Heart left ventricle (tissue), 16 donors: ENCODE measurements around the gene SLC23A3. TPM values are rescaled to one million over a fixed set of nuclear protein-coding genes. Genes with fewer than 3 reads are reported as not detected.

Source experiments
- ATAC-seq, 4 donors: fragments of 200-7000 bp; cut with Tn5 transposase; one replicate each; pipeline ENCODE4 v1.9.1; 2020 to 2022; ENCODE audit warnings: moderate library complexity in 4 of 4, mild to moderate bottlenecking in 3 of 4, moderate number of reproducible peaks in 1 of 4
- DNase-seq, 5 donors: peaks; one replicate each; pipeline ENCODE4 v3.0.0-alpha.2; 2020
- H3K27ac ChIP-seq, 12 donors: fragments of 200-600 bp; sonication (generic) in 4 of 12; one replicate each; pipeline versions ENCODE4 v1.5.0 to v1.8.0; 2016 to 2022; ENCODE audit warnings: mild to moderate bottlenecking in 2 of 12
- H3K27me3 ChIP-seq, 9 donors: fragments of 200-600 bp; sonication (generic) in 2 of 9; one replicate each; pipeline versions ENCODE4 v1.5.1 to v1.8.0; 2016 to 2022; ENCODE audit warnings: mild to moderate bottlenecking in 3 of 9
- H3K36me3 ChIP-seq, 9 donors: fragments of 200-600 bp; sonication (generic) in 2 of 9; one replicate each; pipeline versions ENCODE4 v1.5.0 to v1.8.0; 2018 to 2022; ENCODE audit warnings: mild to moderate bottlenecking in 2 of 9
- H3K4me1 ChIP-seq, 12 donors: fragments of 200-600 bp; sonication (generic) in 4 of 12; one replicate each; pipeline versions ENCODE4 v1.5.0 to v1.8.0; 2016 to 2022; ENCODE audit warnings: mild to moderate bottlenecking in 3 of 12
- H3K4me3 ChIP-seq, 12 donors: fragments of 200-600 bp; sonication (generic) in 4 of 12; one replicate each; pipeline versions ENCODE4 v1.5.0 to v1.8.0; 2017 to 2022; ENCODE audit warnings: mild to moderate bottlenecking in 9 of 12, moderate library complexity in 4 of 12
- H3K9me3 ChIP-seq, 12 donors: fragments of 200-600 bp; sonication (generic) in 4 of 12; one replicate each; pipeline versions ENCODE4 v1.5.0 to v1.8.0; 2016 to 2022; ENCODE audit warnings: mild to moderate bottlenecking in 1 of 12
- POLR2A ChIP-seq, 2 donors: fragments of 450-650 bp; IDR thresholded peaks; one replicate each; pipeline ENCODE4 v1.6.1; 2017; ENCODE audit warnings: antibody characterized with exemption in 2 of 2, mild to moderate bottlenecking in 2 of 2, moderate library complexity in 2 of 2
- WGBS, 4 donors: extraction: QIAGEN DNeasy Blood & Tissue Kit in 2 of 4; methylation state at CpG; one replicate each; pipeline versions ENCODE4 v1.1.5 to v1.1.7; 2013 to 2018; 5-methylcytosine and 5-hydroxymethylcytosine counted together
- intact Hi-C, 10 donors: fragments of 100-400 bp; cut with DNase I; formaldehyde crosslinking; loops; one replicate each; pipeline versions ENCODE4 v1.11.1 to v1.14.2; 2022
- polyA plus RNA-seq, 2 donors: library from polyadenylated mRNA; stranded (reverse); fragments of 200-250 nt; gene quantifications; one replicate each; pipeline ENCODE4 v1.2.3, GENCODE V29; 2013
- total RNA-seq, 9 donors: library from RNA; depleted of rRNA in 2 of 9; stranded (reverse); fragments of >200 nt in 2 of 9; fragmentation: NEBNext Ultra II Directional in 3 of 9; extraction: Animal tissue kit (Norgen Biotek cat#: 25700) in 3 of 9; gene quantifications; one replicate each; pipeline versions ENCODE4 v1.1.0 to v1.2.4, GENCODE V29; 2016 to 2023
- TF ChIP-seq, protein P1 (sequence below), 12 donors: fragments of 200-600 bp; sonication (generic) in 4 of 12; IDR thresholded peaks; one replicate each; pipeline versions ENCODE4 v1.5.0 to v1.8.0; 2018 to 2022; ENCODE audit warnings: antibody characterized with exemption in 12 of 12, mild to moderate bottlenecking in 5 of 12
- donor health status: ischemic (EF 13 %, LVEDD 7.1; RV severe dilation, severe dysfunction).
- donor health status: healthy with polysubstance abuse.
- donor health status: DM: no; HTN: yes; CAD: no.
- donor health status: DM: no; HTN: no; CAD: no.
- donor health status: ischemic (EF 25% LVEDD 6.9; RV normal size, moderate dysfunction).
- donor health status: ischemic (EF 25% LVEDD 5.7; RV mildly dilated, moderate dysfunction).
- donor health status: healthy.
- donor health status: DM: yes; HTN: yes; CAD: no.
- donor health status: ischemic (EF 35%, LVEDD 5.7; RV mildly dilated, moderate dysfunction).
- donor health status: nonischemic (EF 11% LVEDD 7.7; RV severe dilation, severe dysfunction).
- donor health status: DM: yes; HTN: yes; CAD: no.
- donor health status: PGD.
- donor health status: ischemic (EF 29% LVEDD 5.4; RV normal size, mild dysfunction).
- donor health status: nonischemic (EF 23%, LVEDD 6.1; RV moderate dilation, normal function).

Gene SLC23A3
- total and polyA plus RNA-seq, 11 donors: 0.12 to 0.92 (median 0.44) TPM; not detected in 1

DNA sequence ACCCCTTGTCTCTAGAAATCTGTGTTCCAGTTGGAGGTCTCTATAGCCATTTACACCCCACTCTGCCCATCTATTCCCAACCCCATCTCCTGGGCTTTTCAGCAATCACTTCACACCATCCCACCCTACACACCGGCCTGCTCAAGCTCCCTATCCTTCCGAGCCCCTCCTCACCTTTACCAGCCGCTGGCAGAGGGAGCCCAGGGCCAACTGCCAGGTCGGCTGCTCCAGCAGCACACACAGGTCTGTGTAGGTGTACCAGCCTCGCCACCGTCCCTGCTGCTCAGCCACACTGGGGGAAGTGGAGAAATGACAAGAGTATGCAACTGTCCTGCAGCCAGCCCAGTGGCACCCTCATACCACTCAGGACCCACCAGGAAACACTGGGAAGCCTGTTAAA, 3.3 kb upstream of the SLC23A3 start:
- TF ChIP-seq POLR2A (IDR thresholded peaks at IDR 0.05): no peak
- TF ChIP-seq, protein P1, sequence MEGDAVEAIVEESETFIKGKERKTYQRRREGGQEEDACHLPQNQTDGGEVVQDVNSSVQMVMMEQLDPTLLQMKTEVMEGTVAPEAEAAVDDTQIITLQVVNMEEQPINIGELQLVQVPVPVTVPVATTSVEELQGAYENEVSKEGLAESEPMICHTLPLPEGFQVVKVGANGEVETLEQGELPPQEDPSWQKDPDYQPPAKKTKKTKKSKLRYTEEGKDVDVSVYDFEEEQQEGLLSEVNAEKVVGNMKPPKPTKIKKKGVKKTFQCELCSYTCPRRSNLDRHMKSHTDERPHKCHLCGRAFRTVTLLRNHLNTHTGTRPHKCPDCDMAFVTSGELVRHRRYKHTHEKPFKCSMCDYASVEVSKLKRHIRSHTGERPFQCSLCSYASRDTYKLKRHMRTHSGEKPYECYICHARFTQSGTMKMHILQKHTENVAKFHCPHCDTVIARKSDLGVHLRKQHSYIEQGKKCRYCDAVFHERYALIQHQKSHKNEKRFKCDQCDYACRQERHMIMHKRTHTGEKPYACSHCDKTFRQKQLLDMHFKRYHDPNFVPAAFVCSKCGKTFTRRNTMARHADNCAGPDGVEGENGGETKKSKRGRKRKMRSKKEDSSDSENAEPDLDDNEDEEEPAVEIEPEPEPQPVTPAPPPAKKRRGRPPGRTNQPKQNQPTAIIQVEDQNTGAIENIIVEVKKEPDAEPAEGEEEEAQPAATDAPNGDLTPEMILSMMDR (IDR thresholded peaks at IDR 0.05): no peak
- H3K4me1 ChIP-seq: peaks cover 0 to 41% (median 22%) of the 10 kb centered on the region in 12 donors
- no peak for DNase-seq
- intact Hi-C loops: loop anchor here in 6 of 10 donors (5.0 to 10.0 kb wide), 4 partner anchors 34 to 888 kb away; partner anchors contain the start of genes DNPEP (in 3 of the 6), ZFAND2B (in 3 of the 6), ANKZF1 (in 1 of the 6) and ATG9A (in 1 of the 6)
- H3K9me3 ChIP-seq: no peaks in the 10 kb centered on the region
- peak overlapping the region in 1 of 12 donors; percentile 4 for H3K27ac ChIP-seq
- peaks cover 0 to 43% (median 37%) of the 10 kb centered on the region in 9 donors for H3K36me3 ChIP-seq
- WGBS, 4 donors: 81 to 89% (median 86%) methylated on average over 6 of the region's 6 CpGs
- ATAC-seq: no peak
- no peak overlapping the region for H3K4me3 ChIP-seq
- H3K27me3 ChIP-seq: no peaks in the 10 kb centered on the region

DNA sequence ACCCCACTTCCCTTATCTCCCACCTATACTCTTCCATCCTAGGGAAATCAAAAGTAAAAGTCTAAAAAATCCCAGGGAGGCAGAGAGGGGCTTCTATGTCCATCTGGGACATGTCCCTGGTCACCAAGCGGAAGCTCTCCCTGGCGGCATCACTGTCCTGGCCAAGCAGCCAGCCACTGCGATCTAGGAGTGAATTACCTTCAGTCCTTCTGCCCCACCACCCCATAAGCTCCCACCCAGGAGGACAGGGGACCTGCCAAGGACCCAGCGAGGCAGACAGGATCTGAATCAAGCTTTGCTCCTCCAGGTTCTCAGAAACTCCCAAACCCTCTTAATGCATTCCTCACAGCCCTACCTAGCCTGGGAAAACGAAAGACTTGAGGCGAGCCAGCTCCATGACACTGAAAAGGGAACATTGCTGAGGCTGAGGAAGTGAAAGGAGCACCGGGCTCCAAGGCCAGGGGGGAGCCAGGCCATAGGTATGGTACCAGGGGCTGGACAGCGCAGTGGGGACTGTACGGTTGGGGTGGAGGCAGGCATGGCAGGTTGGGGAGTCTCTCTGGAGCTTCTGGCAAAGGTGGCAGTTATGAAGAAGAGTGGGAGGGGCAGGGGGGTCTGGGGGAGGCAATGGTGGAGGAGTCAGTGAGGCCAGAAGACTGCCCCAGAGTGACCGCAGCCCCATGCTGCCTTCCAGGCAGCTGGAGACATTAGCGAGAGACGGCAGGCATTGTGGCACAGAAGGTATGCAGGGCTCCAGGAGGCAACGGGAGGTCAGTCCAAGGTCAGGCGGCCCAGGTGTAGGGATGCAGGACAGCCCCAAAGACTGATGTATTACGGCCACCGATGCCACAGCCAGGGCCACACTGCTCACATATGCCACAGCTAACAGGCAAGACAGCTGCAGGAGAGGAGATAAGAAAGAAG, 2.7 kb upstream of the SLC23A3 start:
- TF ChIP-seq, protein P1 (IDR thresholded peaks at IDR 0.05): no peak
- TF ChIP-seq POLR2A (IDR thresholded peaks at IDR 0.05): no peak

DNA sequence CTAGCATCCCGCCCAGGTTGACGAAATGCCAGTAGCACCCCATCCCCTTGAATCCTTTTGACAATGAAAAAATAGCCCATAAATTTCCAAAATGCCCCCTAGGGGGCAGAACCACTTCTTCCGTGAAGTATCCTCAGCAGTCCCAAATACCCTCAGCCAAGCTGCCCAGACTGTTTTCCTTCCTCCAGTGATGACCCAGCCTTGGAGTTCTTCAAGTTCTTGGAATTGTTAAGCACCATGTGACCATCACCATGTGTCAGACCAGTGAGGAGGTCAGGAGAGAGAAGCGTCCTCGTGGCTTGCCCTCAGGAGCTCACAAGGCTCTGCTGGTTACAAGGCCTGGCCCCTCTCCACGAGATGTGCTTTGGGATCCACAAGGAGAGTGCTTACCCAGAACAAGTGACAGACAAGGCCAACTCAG, 1.4 kb upstream of the SLC23A3 start:
- TF ChIP-seq POLR2A (IDR thresholded peaks at IDR 0.05): no peak
- TF ChIP-seq, protein P1 (IDR thresholded peaks at IDR 0.05): peak; percentile 54 to 77 (median 68)
- DNase-seq (peak in 3 of 5 donors; percentile 27 to 40 (median 29)), ATAC-seq (peak; percentile 53 to 71 (median 62))
- H3K4me3 ChIP-seq: no peak overlapping the region
- peak overlapping the region in 8 of 12 donors; percentile 29 to 80 (median 51) for H3K27ac ChIP-seq
- WGBS, 4 donors: 26 to 31% (median 29%) methylated on average over 6 of the region's 6 CpGs
- no peaks in the 10 kb centered on the region for H3K9me3 ChIP-seq
- intact Hi-C loops: loop anchor here in 6 of 10 donors (1.0 to 10.0 kb wide), 5 partner anchors 11 to 886 kb away; partner anchors contain the start of genes DNPEP (in 3 of the 6), ZFAND2B (in 3 of the 6), ANKZF1 (in 1 of the 6) and ATG9A (in 1 of the 6)
- peaks cover 0 to 35% (median 22%) of the 10 kb centered on the region in 12 donors for H3K4me1 ChIP-seq
- no peaks in the 10 kb centered on the region for H3K27me3 ChIP-seq
- H3K36me3 ChIP-seq: peaks cover 0 to 43% (median 37%) of the 10 kb centered on the region in 9 donors

More for the DNA sequence above, 2.7 kb upstream of the SLC23A3 start:
- H3K27ac ChIP-seq: peak overlapping the region in 1 of 12 donors; percentile 80
- no peak overlapping the region for H3K4me3 ChIP-seq
- DNase-seq (no peak), ATAC-seq (no peak)
- H3K9me3 ChIP-seq: no peaks in the 10 kb centered on the region
- no peaks in the 10 kb centered on the region for H3K27me3 ChIP-seq
- WGBS, 4 donors: 84 to 92% (median 87%) methylated on average over 12 to 16 of the region's 16 CpGs
- intact Hi-C loops: loop anchor here in 6 of 10 donors (5.0 to 10.0 kb wide), 4 partner anchors 35 to 888 kb away; partner anchors contain the start of genes DNPEP (in 3 of the 6), ZFAND2B (in 3 of the 6), ANKZF1 (in 1 of the 6) and ATG9A (in 1 of the 6)
- peaks cover 0 to 40% (median 22%) of the 10 kb centered on the region in 12 donors for H3K4me1 ChIP-seq
- peaks cover 0 to 43% (median 37%) of the 10 kb centered on the region in 9 donors for H3K36me3 ChIP-seq
